ENCODE data around the gene LRRC40.

GRCh38 chr1:70196333-70196732 lies 9.0 kb downstream of the LRRC40 start:
- TF ChIP-seq POLR2A (IDR thresholded peaks at IDR 0.05; ENCODE audit: low read depth, low read length) (no peak), POLR2AphosphoS5 (IDR thresholded peaks at IDR 0.05; ENCODE audit: low read depth, low read length) (no peak)

Measured in GM12892 (cell line).